NCI-H460 (cell line): ENCODE results near the gene UBE2QL1. TPM values are rescaled to one million over a fixed set of nuclear protein-coding genes. Genes with fewer than 3 reads are reported as not detected.

Source experiments
- DNase-seq: peaks from one replicate; pipeline ENCODE4 v3.0.0-alpha.2; 2016; ENCODE audit warnings: low read depth; ENCODE audit errors: extremely low read depth
- polyA plus RNA-seq: library from polyadenylated mRNA; depleted of rRNA; stranded (reverse); fragments of >200 nt; gene quantifications from 2 replicates; pipeline ENCODE4 v1.2.3, GENCODE V29; 2014; cell fraction: nucleus; rRNA removed
- total RNA-seq: library from RNA; depleted of rRNA; stranded (reverse); fragments of >200 nt; shearing (Covaris generic); gene quantifications from 2 replicates; pipeline ENCODE4 v1.2.3, GENCODE V29; 2014; rRNA removed

Gene UBE2QL1, protein sequence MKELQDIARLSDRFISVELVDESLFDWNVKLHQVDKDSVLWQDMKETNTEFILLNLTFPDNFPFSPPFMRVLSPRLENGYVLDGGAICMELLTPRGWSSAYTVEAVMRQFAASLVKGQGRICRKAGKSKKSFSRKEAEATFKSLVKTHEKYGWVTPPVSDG
- total RNA-seq, result 0.20 and 0.29 TPM in 2 replicates
- polyA plus RNA-seq, result not detected in 2 replicates

DNA sequence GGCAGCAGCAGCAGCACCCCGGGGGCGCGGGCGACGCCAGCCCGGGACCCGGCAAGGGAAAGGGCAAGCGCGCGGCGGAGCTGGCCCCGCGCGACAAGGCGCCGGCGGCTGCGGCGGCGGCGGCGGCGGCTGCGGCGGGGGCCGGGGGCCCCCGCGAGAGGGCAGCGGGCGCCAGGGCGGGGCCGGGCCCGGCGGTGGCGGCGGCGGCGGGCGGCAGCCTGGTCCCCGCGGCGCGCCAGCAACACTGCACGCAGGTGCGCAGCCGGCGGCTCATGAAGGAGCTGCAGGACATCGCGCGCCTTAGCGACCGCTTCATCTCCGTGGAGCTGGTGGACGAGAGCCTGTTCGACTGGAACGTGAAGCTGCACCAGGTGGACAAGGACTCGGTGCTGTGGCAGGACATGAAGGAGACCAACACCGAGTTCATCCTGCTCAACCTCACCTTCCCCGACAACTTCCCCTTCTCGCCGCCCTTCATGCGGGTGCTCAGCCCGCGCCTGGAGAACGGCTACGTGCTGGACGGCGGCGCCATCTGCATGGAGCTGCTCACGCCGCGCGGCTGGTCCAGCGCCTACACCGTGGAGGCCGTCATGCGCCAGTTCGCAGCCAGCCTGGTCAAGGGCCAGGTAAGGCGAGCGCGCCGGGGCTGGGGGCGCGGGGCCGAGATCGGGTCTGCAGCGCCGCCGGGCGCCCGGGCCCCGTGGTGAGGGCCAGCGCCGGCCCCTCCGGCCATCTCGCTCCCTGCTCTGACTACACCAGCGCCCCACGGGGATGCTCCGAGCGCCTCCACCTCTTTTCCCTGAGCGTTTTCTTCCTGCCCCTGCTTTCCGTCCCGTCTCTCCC is at the start of gene UBE2QL1:
UBE2QL1 (plus strand) TSS at position 238 of the 843 bp plus-strand sequence; CDS start at position 273, 35 bp downstream.
- DNase-seq, result no peak

DNA sequence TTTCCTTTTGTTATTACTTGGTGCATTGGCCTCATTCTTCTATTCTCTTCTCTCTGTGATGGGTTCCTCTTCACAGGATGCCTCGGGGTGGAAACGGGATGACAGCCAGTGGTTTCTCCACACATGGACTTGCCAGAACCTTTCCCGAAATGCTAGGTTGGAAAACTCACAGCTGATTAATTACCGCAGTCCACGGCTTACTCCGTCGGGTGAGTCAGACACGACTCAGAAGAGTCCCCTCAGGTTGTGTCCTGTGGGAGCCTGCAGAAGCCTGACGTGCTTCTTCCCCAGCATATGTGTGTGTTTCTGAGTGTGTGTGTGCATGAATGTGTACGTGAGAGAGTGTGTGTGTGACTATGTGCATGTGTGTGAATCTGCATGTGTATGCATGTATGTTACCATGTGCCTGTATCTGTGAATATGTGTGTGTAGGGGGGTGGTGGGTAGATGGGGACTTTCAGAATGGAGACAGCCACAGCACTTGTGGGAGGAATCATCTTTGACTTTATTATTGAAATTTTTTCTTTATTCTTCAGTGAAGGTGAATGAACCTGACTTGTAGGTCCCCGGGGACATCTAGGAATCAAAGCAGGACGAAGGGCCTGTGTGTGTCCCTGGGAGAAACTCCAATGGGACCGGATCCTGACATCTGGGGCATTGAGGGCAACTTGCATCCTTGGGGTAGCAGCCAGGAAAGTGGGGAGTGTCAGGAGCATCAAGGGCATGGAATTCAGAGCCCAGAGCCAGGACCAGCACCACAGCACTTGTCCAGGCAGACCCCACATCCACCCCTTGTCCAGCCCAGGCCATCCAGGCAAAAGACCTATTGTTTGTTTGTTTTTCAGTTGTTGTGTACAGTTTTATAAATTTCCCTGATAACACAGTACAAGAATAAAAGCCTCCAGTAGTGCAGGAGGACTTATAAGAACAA is 48.4 kb upstream of the UBE2QL1 start:
- no peak for DNase-seq

DNA sequence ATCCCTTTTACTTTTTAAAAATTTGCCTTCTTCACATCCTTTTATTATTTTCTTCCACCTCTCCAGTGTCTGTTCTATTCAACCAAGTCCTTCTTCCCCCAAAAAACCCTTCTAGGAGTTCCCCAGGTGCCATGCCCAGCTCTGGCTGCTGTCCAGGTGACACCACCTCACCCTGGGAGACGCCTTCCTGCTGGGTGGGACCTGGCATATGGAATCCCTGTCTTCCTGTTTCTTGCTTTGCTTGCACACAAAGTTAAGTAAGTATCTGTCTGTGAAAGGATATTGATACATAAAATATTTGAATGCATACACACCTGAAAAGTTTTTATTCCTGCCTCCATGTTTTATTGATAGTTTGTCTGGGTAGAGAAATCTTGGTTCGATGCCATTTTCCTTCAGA is 47.2 kb upstream of the UBE2QL1 start:
- no peak for DNase-seq

DNA sequence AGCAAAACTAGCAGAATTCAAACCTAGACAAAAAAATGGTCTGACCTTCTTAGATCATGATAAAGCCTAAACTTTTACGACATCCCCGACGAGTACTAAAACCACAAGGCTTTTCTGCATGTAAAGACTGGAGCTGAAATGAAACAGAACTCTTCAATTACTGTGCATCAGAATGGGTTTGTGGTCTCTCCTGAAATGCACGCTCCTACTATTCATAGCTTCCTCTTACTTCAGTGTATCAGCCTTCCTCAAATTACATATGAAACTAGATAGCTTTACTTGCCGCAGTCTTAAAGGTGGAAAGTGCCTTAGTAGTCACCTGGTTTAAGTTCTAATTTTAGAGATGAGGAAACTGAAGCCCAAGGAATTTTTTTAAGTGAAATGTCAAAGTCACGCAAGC is 45.7 kb upstream of the UBE2QL1 start:
- DNase-seq, result no peak

DNA sequence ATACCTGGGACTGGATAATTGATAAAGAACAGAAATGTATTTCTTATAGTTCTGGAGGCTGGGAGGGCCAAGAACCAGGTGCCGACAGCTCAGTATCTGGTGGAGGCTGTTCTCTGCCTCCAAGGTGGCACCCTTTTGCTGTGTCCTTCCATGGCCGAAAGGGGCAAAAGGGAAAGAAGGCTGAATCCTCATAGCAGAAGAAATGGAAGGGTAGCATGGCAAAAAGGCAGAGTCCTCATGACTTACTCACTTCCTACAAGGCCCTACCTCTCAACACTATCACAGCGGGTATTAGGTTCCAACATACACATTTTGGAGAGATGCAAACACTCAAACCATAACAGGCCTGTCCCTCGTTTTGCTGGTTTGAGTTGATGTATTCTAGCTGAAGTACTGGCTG is 45.2 kb upstream of the UBE2QL1 start:
- DNase-seq, result no peak

DNA sequence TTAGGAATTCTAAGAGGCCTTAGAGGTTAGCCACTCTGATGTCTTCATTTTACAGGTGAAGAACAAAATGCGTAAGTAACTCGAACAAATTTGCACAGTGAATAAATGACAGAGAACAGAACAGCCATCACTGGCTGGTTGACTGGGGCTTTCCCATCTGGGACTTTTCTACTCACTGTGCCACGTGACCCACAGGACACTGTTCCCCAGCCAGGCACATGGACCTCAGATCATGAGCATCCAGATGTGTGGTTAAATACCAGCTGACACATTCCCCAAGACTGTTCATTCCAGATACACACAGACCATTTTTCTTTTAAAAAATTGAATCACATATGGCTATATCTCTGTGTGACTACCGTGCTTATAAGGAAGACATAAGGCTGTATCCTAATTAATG is 44.5 kb upstream of the UBE2QL1 start:
- no peak for DNase-seq

DNA sequence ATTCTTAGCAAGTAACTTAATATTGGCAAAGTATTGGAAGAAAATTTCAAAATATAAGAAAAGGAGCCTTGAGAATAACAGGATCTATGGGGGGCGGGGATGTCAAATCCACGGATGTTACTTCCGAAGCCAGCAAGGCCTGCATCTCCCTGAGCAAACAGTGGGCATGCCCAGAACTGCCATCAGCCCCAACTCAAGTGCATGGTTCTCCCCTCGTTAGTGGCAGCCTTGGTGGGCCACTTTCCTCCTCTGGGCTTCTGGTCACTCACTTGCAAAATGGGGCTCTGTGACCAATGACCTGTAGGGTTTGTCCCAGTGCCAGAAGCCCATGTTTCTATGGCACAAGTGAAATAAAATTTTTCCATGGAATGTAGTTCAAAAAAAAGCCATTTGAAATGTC is 43.1 kb upstream of the UBE2QL1 start:
- DNase-seq, result no peak

DNA sequence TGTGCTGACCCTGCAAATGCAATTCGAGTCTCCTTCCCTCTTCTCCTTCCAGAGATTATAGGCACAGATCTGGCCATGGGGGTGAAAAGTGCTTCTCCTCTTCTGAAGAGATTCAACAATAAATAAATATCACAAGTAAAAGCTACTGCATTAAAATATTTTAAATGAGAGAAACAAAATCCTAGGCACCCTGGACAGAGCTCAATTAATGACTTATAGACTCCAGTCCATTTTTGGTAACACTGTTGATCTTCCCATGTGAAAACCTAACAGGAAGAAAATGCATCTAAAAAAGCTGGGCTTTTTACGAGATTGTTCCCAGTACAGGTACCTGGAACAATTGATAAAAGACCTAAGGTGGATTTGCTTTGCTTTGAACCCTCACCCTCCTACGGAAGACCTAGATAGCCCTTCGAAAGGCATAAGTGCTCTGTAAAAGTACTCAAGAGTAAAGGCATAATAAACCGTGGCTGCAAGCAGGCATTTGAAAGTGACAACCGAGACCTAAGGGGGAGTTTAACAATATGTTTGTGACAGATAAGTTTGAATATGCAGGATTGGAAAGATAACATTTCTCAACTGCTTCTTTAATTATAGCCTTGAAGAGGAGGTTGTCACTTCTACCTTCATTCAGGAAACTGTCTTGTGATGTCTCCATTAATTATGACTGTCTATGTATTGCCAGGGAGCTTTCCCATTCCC is 41.0 kb upstream of the UBE2QL1 start:
- no peak for DNase-seq

DNA sequence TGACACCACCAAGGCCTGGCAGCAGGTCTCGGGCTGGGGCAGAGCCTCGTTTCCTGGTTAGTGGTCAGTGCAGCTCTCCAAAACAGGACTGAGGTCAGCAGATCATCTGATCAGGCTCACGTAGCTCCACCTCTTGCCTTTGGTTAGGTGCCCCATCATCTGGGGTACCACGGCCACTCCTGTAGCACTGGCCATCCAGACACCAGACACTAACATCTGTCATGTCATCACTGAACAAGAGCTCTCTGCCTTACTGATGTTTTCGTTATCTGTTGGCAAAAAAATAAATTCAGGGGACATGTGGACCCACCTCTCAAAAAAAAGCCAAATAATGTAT is 40.4 kb upstream of the UBE2QL1 start:
- no peak for DNase-seq

DNA sequence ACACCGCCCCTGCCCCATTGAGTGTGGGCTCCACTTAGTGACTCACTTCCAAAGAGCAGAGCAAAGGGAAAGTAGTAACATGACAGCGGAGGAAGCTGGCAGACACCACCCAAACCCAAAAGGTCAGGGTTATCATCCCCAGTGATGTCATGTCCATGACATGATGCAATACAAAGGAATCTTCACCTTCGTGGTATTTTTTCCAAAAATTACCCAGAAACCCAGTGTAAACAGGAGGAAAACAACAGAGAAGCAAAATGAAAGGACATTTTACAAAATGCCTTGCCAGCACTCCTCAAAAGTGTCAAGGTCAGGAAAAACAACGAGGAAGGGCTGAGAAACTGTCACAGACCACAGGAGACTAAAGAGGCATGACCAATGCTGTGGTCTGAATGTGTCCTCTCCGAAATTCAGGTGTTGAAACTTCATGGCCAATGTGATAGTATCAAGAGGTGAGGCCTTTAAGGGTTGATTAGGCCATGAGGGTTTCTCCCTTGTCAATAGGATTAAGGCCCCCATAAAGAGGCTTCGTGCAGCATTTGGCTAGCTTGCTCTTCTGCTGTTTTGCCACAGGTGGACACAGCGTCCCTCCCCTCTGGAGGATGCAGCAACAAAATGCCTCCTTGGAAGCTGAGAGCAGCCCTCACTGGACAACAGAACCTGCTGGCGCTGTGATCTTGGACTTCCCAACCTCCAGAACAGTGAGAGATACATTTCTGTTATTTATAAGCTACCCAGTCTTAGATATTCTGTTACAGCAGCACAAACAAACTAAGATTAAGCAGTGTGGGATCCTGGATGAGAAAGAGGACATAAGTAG is 39.8 kb upstream of the UBE2QL1 start:
- no peak for DNase-seq

DNA sequence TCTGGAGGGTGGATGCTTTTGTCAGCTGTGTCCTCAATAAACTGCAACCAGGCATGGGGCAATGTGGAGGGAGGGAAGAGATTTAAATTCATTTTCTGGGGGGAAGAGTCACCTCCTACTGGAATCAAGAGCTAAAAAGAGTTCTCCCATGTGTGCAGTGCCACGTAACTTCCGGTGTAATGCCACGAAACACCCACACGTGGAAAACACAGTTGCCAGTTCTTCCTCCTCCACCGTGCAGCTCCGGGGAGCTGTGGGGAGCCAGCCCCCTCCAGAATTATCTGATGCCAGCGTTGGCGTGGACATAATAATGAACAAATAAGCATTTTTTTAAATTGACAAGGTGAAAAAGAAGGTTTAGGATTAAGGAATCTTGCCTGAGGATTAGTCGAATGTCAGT is 38.2 kb upstream of the UBE2QL1 start:
- no peak for DNase-seq

DNA sequence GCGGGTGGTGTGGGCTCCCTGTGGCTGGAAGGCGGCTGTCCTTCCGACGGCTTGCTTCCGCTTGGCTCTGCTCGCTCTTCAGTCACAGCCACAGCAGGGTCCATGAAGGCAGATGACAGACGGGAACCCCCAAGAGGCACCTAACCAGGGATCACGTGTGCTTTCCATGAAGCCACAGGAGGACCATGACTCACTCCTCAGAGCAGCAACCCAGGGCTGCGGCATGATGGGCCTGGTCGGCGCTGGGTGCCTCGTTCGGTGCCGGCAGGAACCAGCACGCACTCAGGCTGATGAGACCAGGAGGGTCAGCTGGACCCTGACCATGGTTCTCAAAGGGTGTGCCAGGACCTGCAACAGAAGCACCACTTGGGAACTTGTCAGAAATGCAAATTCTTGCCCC is 37.5 kb upstream of the UBE2QL1 start:
- DNase-seq, result no peak

DNA sequence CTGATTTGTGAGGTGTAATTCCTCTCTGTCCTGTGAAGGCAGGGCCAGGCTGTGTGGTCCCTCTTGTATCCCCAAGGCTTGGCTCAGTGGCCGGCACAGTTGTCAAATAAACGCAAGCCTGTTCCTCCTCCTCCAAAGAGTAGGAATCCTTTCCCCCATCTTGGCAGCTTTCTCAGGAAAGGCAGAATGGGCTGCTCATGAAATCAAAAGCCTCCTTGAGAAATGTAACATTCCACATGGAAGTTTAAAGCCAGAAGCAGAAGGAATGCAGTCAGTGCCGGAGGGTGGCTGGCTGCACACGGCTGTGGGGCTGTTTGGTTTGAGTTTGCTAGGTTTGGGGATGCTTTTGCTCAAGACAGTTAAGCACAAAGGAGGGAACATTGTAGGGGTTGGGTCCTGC is 35.8 kb upstream of the UBE2QL1 start:
- DNase-seq, result no peak

DNA sequence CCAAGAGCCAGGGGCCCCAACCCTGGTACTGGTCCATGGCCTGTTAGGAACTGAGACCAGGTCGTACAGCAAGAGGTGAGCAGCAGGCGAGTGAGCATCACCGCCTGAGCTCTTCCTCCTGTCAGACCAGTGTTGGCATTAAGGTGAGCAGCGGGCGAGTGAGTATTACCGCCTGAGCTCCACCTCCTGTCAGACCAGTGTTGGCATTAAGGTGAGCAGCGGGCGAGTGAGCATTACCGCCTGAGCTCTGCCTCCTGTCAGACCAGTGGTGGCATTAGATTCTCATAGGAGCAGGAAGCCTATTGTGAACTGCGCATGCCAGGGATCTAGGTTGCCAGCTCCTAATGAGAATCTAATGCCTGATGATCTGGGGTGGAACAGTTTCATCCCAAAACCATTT is 31.0 kb upstream of the UBE2QL1 start:
- no peak for DNase-seq

DNA sequence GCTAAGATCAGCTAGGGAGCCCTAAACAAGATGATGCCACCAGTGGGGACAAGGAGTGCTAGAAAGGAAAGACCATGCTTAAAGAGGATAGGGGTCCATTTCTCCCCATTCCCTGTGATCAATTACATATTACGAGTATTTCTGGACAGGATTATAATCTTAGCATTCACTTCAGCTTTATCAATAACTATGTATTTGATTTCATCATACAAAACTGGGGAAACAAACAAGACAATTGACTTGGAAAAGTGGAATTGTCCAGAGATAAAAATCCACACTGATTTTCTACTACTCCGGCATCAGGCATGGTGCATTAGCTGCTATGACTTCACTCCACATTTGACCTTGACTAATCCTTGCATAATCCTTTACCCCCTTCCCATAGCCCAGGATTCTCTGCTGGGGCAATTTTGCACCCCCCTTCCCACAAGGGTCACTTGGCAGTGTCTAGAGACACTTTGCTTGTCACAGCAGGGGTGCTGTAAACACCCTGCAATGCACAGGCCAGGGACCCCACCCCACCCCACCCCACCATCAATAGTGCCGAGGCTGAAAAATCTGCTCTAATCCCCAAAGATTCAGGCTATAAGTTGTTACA is 29.9 kb upstream of the UBE2QL1 start:
- DNase-seq, result no peak

DNA sequence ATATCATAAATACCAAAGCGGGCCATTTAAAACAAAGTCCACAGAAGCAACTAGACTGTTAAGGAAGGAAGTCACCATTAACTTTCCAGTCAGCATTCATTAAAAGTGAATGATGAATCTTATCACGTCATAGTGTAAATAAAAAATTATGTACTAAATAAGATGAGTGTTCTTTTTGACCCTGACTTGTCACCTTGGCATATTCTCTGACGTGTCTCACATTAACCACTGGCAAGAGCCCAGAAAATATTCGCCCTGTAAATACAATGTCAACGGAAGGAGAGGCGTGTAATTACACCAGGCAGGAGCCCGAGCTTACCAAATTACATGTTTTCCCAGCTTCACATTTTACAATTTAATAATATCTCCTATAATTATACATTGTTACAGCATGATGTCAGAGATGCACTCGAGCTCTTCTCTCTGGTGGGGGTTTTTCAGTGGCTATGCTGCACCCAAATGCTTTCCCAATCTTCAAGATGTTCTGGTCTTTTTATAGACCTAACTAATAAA is 29.3 kb upstream of the UBE2QL1 start:
- peak; percentile 15 for DNase-seq

DNA sequence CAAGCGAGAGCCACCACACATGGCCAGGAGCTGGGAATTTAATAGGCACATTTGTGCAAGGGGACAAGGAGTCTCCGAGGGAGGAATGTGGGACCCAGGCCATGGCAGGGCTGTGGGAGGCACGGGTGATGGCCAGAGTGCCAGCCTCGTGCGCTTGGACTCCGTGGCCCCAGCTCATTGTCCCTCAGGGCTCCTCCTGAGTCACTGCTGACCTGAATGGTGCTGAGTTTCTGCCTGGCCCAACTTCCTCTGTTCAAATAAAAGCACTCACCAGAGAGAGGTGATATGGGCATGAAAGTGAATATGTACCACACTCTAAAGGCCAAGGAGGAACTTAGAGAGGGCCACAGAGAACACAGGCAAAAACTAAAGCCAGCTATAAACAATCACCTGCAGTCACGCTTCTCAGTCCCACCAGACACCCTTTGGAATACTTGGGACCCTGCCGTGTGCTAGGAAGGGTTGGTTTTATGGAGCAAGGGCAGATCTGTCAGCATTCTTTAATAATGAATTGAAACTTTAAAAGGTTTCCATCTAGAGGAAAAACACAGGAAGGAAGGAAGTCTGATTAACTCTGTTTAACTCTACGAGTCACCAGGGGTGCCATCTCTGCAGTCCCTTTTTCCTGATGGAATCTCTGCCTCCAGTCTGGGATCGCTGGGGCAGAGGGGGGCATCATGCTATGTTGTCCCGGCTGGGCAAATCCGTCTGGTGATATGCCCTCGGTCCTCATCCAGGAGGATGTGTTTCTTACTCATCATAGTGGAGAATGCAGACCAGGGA is 25.1 kb upstream of the UBE2QL1 start:
- no peak for DNase-seq

DNA sequence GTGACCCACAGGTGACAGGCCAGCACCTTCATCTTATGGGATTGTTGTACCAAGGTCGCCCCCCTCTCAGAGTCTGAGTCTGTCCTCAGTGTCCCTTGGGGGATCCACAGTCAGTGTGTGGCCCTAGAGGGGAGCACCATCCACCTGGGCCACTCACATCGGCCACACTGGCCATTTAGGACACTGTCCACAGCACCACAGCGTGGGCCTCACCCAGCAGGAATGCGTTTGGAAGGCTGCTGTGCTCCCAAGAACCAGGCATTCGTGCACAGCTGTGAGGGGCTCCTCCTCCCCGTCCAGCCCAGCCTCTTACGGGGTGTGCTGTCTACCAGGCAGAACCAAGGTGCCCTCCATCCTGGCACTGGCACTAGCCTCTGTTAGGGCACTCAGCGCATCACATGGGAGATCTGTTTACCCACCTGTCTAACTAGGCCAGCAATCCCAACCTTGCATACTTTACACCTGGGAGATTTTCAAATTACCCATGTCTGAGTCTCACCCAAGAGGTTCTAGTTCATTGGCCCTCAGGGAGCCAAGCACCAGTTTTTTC is 24.5 kb upstream of the UBE2QL1 start:
- no peak for DNase-seq
